Stimulated activated CD4-positive, alpha-beta T cell treated with anti-CD3 and anti-CD28 coated beads, Interleukin-1b, Interleukin-23, amount 100 ng/mL, for 48 hours (primary cell): ENCODE results near the gene DNAJB1.

Experiments
- DNase-seq: peaks from one replicate; pipeline ENCODE4 v3.0.0-alpha.2; 2020

The DNAJB1 gene

GRCh38 chr19:14470031-14470876 is 47.9 kb downstream of the DNAJB1 start:
- no peak for DNase-seq

DNA sequence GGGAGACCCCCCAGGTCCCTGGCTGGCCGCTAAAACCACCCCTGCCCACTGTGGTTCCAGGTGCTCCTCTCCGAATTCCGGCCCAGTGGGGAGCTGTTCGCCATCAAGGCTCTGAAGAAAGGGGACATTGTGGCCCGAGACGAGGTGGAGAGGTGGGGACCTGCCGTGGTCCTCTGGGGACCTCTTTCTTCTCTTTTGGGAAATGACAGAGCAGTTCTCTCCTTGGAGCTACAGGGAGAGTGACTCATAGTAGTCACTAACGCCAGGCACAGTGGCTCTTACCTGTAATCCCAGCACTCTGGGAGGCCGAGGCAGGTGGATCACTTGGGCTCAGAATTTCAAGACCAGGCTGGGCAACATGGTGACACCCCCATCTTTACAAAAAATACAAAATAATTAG is 50.4 kb downstream of the DNAJB1 start:
- DNase-seq = no peak

GRCh38 chr19:14467391-14467790 is 50.8 kb downstream of the DNAJB1 start:
- DNase-seq = no peak
